ENCODE results near the gene MYH6. TPM values are rescaled to one million over a fixed set of nuclear protein-coding genes. Genes with fewer than 3 reads are reported as not detected.

The MYH6 gene
- total and polyA plus RNA-seq, 2 of the 13 experiments (the other 11 are each of a cell fraction or from before 2014, with no cell fraction given): 0.01 TPM; not detected in 1

- no peak for TF ChIP-seq ARID5B (CRISPR knock-in tag; IDR thresholded peaks at IDR 0.05)
- TF ChIP-seq, protein P1, sequence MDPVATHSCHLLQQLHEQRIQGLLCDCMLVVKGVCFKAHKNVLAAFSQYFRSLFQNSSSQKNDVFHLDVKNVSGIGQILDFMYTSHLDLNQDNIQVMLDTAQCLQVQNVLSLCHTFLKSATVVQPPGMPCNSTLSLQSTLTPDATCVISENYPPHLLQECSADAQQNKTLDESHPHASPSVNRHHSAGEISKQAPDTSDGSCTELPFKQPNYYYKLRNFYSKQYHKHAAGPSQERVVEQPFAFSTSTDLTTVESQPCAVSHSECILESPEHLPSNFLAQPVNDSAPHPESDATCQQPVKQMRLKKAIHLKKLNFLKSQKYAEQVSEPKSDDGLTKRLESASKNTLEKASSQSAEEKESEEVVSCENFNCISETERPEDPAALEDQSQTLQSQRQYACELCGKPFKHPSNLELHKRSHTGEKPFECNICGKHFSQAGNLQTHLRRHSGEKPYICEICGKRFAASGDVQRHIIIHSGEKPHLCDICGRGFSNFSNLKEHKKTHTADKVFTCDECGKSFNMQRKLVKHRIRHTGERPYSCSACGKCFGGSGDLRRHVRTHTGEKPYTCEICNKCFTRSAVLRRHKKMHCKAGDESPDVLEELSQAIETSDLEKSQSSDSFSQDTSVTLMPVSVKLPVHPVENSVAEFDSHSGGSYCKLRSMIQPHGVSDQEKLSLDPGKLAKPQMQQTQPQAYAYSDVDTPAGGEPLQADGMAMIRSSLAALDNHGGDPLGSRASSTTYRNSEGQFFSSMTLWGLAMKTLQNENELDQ (CRISPR knock-in tag; IDR thresholded peaks at IDR 0.05; ENCODE audit: borderline replicate concordance): no peak
- TF ChIP-seq MAFG (CRISPR knock-in tag; IDR thresholded peaks at IDR 0.05): no peak
- TF ChIP-seq TRIM24 (CRISPR knock-in tag; IDR thresholded peaks at IDR 0.05): no peak
- TF ChIP-seq ZFP36L2 (CRISPR knock-in tag; IDR thresholded peaks at IDR 0.05): no peak
- no peak for TF ChIP-seq SIX4 (CRISPR knock-in tag; IDR thresholded peaks at IDR 0.05)
- TF ChIP-seq ZFP91 (CRISPR knock-in tag; IDR thresholded peaks at IDR 0.05; ENCODE audit: borderline replicate concordance): no peak
- no peak for TF ChIP-seq ZKSCAN1 (IDR thresholded peaks at IDR 0.05; ENCODE audit: low read length)
- TF ChIP-seq ZNF652 (CRISPR knock-in tag; IDR thresholded peaks at IDR 0.05; ENCODE audit: borderline replicate concordance, low read depth): no peak
- no peak for TF ChIP-seq ZBTB3 (CRISPR knock-in tag; IDR thresholded peaks at IDR 0.05; ENCODE audit: borderline replicate concordance, low read depth)
- TF ChIP-seq MTF2 (CRISPR knock-in tag; IDR thresholded peaks at IDR 0.05; ENCODE audit: borderline replicate concordance): peak; percentile 9; the same call in 1 of the 2 replicates
- TF ChIP-seq RORA (CRISPR knock-in tag; IDR thresholded peaks at IDR 0.05): no peak
- 0 out of 2 replicates have a peak, but pooled peaks have one; percentile 10 for TF ChIP-seq ZNF768 (CRISPR knock-in tag; IDR thresholded peaks at IDR 0.05)
- no peak for TF ChIP-seq HDAC2 (CRISPR knock-in tag; IDR thresholded peaks at IDR 0.05)
- TF ChIP-seq ATF3 (CRISPR knock-in tag; IDR thresholded peaks at IDR 0.05): no peak
- TF ChIP-seq MED13 (CRISPR knock-in tag; IDR thresholded peaks at IDR 0.05): no peak
- TF ChIP-seq SIN3A (IDR thresholded peaks at IDR 0.05; ENCODE audit: borderline replicate concordance, low read depth, low read length): no peak
- TF ChIP-seq ZBTB1 (CRISPR knock-in tag; IDR thresholded peaks at IDR 0.05; ENCODE audit: borderline replicate concordance): no peak
- no peak for TF ChIP-seq ZBTB39 (CRISPR knock-in tag; IDR thresholded peaks at IDR 0.05)
Measured at GRCh38 chr14:23351681-23352505, 56.2 kb downstream of the MYH6 start (continued).
